ENCODE data around the gene PLCL1.

Gene PLCL1

DNA sequence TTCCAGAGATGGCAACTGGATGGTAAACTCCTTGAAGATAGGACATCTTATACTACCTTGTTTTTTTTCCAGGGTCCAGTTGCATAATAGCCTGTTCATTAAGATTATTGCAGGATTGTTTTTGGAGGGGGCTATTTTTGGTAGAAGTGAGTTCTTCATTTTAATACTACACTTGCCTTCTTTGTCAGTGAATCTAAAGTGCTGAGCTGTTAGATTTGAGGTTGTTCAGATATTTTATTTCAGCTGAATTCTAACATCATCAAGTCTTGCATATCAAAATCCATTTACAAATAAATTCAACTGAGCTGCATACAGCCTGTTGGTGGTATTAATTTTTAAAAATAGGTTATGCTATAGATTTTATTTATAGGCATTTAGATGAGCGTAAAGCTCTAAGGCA, 72.1 kb downstream of the PLCL1 start:
- Histone ChIP-seq H3K4me2 (ENCODE audit: low read depth, low read length) (no peak overlapping the region), H2AFZ (ENCODE audit: low read length) (no peak overlapping the region), H3K9ac (ENCODE audit: low read length) (no peak overlapping the region), H3K36me3 (replicated peaks; ENCODE audit: insufficient read depth, low read length) (no peaks in the 10 kb centered on the region), H3K79me2 (ENCODE audit: low read length) (no peaks in the 10 kb centered on the region), H4K20me1 (ENCODE audit: insufficient read depth, low read length) (no peaks in the 10 kb centered on the region), H3F3A (ENCODE audit: insufficient read depth, low read length) (no peaks in the 10 kb centered on the region), H3K4me3 (ENCODE audit: low read length) (no peak overlapping the region), H3K27ac (ENCODE audit: low read length) (no peak overlapping the region), H3K9me2 (replicated peaks; ENCODE audit: insufficient read depth, low read length) (no peaks in the 10 kb centered on the region), H3K9me3 (replicated peaks; ENCODE audit: insufficient read depth, low read length) (no peaks in the 10 kb centered on the region), H3K4me1 (ENCODE audit: low read length) (no peaks in the 10 kb centered on the region), H3K27me3 (replicated peaks; ENCODE audit: insufficient read depth, low read length) (no peaks in the 10 kb centered on the region)
- TF ChIP-seq EZH2phosphoT487 (IDR thresholded peaks at IDR 0.05; ENCODE audit: low read length) (no peak), EZH2 (optimal IDR thresholded peaks at IDR 0.05; ENCODE audit: low read depth, low read length) (no peak)
- TF ChIP-seq, protein P1, sequence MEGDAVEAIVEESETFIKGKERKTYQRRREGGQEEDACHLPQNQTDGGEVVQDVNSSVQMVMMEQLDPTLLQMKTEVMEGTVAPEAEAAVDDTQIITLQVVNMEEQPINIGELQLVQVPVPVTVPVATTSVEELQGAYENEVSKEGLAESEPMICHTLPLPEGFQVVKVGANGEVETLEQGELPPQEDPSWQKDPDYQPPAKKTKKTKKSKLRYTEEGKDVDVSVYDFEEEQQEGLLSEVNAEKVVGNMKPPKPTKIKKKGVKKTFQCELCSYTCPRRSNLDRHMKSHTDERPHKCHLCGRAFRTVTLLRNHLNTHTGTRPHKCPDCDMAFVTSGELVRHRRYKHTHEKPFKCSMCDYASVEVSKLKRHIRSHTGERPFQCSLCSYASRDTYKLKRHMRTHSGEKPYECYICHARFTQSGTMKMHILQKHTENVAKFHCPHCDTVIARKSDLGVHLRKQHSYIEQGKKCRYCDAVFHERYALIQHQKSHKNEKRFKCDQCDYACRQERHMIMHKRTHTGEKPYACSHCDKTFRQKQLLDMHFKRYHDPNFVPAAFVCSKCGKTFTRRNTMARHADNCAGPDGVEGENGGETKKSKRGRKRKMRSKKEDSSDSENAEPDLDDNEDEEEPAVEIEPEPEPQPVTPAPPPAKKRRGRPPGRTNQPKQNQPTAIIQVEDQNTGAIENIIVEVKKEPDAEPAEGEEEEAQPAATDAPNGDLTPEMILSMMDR (IDR thresholded peaks at IDR 0.05; ENCODE audit: low read length): no peak
- no peak for DNase-seq

DNA sequence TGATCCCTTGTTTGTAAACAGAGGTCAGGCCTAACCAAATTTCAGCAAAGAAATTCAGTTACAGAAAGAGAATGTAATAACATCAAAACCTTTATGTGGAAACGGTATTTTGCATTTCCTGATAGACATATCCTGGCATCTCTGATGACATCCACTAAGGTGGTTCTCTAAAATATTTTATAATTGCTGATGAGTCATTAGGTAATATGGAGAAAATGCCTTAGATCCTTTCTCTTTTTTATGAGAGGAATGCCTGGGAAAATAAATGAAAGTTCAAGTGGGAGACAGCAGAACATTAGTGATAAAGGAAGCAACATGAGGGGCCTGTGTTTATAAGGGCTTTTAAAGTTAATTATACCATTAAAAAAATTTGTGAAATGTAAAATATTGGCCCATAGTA, 72.6 kb downstream of the PLCL1 start:
- H4K20me1 ChIP-seq (ENCODE audit: insufficient read depth, low read length): no peaks in the 10 kb centered on the region
- no peak overlapping the region for H2AFZ ChIP-seq (ENCODE audit: low read length)
- no peaks in the 10 kb centered on the region for H3K9me3 ChIP-seq (replicated peaks; ENCODE audit: insufficient read depth, low read length)
- no peak for DNase-seq
- no peaks in the 10 kb centered on the region for H3K27me3 ChIP-seq (replicated peaks; ENCODE audit: insufficient read depth, low read length)
- H3K4me1 ChIP-seq (ENCODE audit: low read length): no peaks in the 10 kb centered on the region
- H3K4me3 ChIP-seq (ENCODE audit: low read length): no peak overlapping the region
- TF ChIP-seq, protein P1 (IDR thresholded peaks at IDR 0.05; ENCODE audit: low read length): no peak
- TF ChIP-seq EZH2 (optimal IDR thresholded peaks at IDR 0.05; ENCODE audit: low read depth, low read length) (no peak), EZH2phosphoT487 (IDR thresholded peaks at IDR 0.05; ENCODE audit: low read length) (no peak)
- H3K36me3 ChIP-seq (replicated peaks; ENCODE audit: insufficient read depth, low read length): no peaks in the 10 kb centered on the region
- no peak overlapping the region for H3K4me2 ChIP-seq (ENCODE audit: low read depth, low read length)
- H3K27ac ChIP-seq (ENCODE audit: low read length): no peak overlapping the region
- H3K79me2 ChIP-seq (ENCODE audit: low read length): no peaks in the 10 kb centered on the region
- no peaks in the 10 kb centered on the region for H3K9me2 ChIP-seq (replicated peaks; ENCODE audit: insufficient read depth, low read length)
- H3K9ac ChIP-seq (ENCODE audit: low read length): no peak overlapping the region
- no peaks in the 10 kb centered on the region for H3F3A ChIP-seq (ENCODE audit: insufficient read depth, low read length)

DNA sequence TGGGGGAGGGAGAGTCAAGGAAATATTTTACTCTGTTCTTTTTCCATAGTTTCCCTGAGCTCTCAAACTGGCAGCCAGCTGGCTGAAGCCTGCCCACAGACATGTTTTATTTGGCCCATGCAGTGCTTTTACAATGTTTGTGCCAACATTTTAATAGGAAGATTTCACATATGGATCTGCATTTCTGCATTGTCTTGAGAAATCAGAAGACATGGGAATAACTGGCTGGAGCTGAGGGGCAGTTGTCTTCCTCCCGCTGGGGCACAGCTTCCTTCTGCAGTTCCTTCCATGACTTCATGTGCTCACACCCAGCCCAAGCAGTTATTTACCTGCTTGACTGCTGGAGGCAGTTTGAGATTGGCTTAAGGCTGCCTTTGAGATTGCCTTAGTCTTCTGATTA, 74.4 kb downstream of the PLCL1 start:
- Histone ChIP-seq H2AFZ (ENCODE audit: low read length) (no peak overlapping the region), H3K27ac (ENCODE audit: low read length) (no peak overlapping the region), H4K20me1 (ENCODE audit: insufficient read depth, low read length) (no peaks in the 10 kb centered on the region), H3K4me3 (ENCODE audit: low read length) (no peak overlapping the region), H3K9me3 (replicated peaks; ENCODE audit: insufficient read depth, low read length) (no peaks in the 10 kb centered on the region), H3K9me2 (replicated peaks; ENCODE audit: insufficient read depth, low read length) (no peaks in the 10 kb centered on the region), H3K9ac (ENCODE audit: low read length) (no peak overlapping the region), H3K79me2 (ENCODE audit: low read length) (no peaks in the 10 kb centered on the region), H3K4me2 (ENCODE audit: low read depth, low read length) (no peak overlapping the region), H3K36me3 (replicated peaks; ENCODE audit: insufficient read depth, low read length) (no peaks in the 10 kb centered on the region), H3K27me3 (replicated peaks; ENCODE audit: insufficient read depth, low read length) (no peaks in the 10 kb centered on the region), H3F3A (ENCODE audit: insufficient read depth, low read length) (no peaks in the 10 kb centered on the region), H3K4me1 (ENCODE audit: low read length) (no peaks in the 10 kb centered on the region)
- TF ChIP-seq, protein P1 (IDR thresholded peaks at IDR 0.05; ENCODE audit: low read length): no peak
- TF ChIP-seq EZH2 (optimal IDR thresholded peaks at IDR 0.05; ENCODE audit: low read depth, low read length): no peak
- no peak for DNase-seq
